ENCODE data around the gene KANSL2.
"Not testable (repeated sequence)": the region's sequence is repeated elsewhere in the genome, so short reads cannot be mapped to it uniquely, and the experiment has no call there.

- not testable (repeated sequence) for TF ChIP-seq POLR2A (IDR thresholded peaks at IDR 0.05); CTCF (IDR thresholded peaks at IDR 0.05); EP300 (IDR thresholded peaks at IDR 0.05; ENCODE audit: low read depth); POLR2AphosphoS5 (IDR thresholded peaks at IDR 0.05)
Observed at GRCh38 chr12:48645354-48645753, 36.7 kb downstream of the KANSL2 start.

All from transverse colon (tissue), 4 donors.